GM21381 (cell line): ENCODE data around the gene JPT2.
"Not testable (repeated sequence)": the region's sequence is repeated elsewhere in the genome, so short reads cannot be mapped to it uniquely, and the experiment has no call there.

Experiments used
- ATAC-seq: cut with Tn5 transposase; IDR thresholded peaks from one replicate; pipeline ENCODE4 v1.9.1; 2021; ENCODE audit warnings: mild to moderate bottlenecking, moderate library complexity; ENCODE audit not compliant: unreplicated experiment

The JPT2 gene

DNA sequence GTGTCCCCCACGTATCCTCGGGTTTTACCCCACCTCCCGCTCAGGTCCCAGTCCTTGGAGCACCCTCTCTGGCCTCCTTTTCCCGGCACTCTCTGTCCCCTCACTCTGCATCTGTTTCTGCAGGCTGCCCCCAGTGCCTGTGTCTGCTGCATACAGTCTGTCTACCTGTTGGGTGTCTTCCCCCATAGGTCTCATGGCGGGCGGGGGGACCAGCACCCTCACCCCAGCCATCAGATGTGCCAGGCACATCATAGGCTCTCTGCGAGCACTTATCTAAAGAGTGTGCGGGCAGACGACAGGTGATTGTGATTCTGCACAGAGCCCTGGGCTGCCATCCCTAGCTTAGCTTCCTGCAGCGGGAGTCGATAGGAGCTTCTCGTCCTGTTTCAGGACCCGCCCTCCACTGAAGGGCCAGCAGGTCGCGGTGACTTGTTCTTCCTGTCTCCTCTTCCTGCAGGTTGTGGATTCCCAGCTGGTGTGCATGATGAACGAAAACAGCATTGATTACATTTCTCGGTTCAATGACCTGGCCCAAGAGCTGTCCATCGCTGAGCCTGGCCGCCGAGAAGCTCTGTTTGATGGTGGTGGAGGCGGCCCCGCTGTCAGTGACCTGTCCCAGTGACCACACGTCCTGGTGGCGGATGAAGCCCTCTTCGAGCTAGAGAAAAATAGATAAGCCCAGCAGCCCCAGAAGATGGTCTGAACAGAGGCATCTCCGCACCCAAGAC is 4.5 kb upstream of the JPT2 start:
- ATAC-seq = no peak

DNA sequence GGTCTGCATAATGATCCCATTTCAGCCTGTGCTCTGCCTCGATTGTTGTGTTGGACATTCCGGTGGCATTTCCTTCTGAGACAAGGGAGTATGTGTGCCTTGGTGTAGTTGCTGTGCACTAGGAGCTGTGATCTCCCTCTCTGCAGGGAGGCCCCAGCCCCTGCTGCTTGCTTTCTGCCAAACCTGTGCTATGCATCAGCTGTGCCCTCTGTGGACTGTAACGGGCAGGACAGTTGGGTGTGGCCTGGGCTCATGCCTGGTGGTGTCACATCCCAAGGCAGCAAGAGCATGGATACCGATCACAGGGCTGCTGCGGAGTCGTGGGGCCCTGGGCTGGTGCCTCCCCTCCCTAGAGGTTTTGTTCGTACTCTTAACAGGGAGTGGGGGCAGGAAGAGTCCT is 3.8 kb upstream of the JPT2 start:
- no peak for ATAC-seq

DNA sequence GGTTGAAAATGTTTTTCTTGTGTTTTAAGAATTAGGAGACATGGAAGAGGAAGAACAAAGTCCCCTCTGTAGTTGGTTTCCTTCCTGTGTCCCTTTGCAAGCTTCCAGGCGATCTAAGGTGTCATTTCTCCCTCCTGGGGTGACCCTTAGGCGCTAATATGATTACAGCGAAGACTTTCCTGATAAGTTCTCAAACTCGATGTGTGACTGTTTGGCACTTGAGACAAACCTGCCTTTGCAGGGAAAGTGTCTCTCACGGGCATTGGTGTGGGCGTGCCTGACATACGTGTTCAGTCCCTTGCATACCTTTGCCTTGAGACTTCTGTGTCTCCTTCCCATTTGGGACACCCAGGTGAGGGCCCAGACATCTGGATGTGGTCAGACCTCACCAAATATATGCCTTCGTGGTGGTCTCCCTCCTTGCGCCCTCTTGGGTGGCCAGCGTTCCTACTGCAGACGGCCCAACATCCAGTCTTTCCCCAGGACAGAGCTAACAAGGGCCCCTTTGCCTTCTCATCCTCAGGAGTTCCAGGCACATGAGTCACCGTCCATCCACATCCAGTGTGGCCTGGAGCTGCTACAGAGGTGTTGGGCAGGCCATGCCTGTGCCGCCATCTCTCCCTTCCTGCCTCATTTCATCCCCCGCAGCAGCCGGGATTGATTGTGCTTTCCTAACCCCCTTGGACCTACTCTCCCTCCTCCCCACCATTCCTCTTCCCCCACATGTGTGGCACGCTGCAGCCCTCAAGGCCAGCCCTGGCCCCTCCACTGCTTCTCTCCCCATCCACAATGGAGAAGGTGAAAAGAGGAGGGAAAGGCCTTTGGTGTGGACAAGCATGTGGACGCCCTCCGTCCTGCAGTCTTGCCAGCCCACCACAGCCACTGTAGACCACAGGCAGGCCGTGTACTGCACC is 3.1 kb upstream of the JPT2 start:
- no peak for ATAC-seq

DNA sequence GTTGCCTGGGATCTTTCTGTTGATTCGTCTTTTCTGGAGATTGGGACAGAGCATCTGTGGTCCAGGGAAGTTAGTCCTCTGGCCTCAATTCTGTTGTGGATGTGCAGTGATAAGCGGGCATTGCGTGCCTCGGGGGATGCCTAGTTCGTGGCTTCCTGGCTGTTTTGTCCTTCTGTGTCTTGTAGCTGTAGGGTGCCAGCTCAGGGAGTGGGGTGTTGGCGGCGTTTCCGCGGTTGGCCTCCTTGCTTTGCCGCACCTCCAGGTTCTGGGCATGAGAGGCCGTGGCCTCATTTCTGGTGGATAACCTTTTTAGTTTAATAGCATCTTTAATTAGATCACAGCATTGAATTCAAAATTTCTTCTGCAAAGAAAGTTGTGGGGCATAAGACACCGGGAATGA is 1.4 kb upstream of the JPT2 start:
- ATAC-seq = no peak

DNA sequence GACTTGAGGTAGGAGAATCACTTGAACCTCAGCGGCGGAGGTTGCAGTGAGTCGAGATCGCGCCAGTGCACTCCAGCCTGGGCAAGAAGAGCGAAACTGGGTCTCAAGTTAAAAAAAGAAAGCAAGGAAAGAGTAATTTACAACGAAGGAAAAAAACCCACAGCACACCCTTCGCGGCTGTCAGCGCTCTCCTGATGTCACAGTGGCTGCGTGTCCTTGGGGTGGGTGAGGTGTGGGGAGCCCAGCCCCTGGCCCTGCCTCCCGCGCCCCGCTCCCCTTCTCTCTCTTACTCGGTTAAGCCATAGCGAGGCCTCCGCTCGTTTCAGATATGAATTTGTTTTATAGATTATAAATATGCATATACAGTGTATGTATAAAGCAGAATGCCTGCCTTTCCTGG is 740 bp upstream of the JPT2 start:
- ATAC-seq = no peak

DNA sequence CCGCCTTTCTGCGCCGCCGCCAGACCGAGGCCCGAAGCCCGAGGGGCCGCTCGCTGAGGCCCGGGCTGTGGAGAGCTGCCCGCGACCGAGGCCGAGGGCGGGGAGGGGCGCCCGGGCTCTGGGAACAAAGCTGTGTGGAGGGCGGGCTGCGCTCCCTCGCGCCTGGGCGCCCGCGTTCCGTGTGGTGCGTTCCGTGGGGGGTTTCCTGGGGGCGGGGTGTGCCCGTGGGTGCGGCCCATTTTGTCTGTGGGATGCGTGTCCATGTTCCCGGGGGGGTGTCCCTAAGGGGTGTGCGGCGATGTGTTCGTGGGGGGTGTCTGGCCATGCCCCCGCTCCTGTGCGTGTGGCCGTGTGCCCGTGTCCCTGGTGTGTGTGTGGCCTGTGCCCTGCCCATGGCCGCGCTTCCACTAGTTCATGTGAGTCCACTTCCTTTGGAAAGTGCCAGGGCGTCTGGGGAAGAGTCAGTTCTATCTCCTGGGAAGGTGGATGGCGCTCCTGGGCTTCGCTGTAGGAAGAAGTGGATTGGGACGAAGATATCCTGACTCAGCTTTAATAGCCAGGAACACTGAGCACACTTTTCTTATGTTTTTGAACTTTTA is 520 bp downstream of the JPT2 start:
- ATAC-seq = peak; percentile 23

DNA sequence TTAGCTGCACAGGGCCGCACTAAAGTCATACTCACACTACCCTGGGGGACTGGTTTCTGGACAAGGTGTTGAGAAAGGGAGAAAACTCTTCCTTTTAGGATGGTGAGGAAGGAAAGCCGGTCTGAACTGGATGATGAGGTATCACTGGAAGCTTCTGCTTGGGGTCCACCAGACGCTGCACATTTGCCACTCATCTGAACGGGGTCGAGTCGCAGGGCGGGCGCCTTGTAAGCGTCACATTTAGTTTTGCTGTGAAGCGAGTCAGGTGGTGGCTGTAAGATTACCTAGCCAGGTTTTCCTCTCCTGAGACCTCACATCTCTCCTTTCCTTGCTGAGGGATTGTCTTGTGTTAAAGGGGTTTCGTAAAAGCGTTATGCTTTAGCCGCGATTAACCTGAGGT is 2.3 kb downstream of the JPT2 start:
- no peak for ATAC-seq

DNA sequence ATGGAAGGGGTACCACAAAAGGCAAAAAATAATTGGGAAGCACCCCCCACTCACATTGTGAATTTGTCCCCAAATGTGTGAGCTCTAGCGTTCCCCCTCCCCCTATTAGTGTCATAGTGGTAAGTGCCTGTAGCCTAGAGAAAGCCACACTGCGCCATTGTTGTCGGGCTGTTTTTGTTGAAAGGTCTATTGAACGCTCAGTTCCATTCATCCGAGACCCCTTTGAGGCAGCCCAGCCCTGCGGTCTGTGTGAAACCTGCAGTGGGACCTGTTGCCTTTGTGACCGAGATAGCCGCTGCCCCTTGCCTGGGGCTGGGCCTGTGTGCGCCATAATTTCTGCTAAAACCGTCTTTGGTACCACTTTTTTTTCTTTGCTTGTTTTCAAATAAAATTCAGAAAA is 3.0 kb downstream of the JPT2 start:
- ATAC-seq = no peak

DNA sequence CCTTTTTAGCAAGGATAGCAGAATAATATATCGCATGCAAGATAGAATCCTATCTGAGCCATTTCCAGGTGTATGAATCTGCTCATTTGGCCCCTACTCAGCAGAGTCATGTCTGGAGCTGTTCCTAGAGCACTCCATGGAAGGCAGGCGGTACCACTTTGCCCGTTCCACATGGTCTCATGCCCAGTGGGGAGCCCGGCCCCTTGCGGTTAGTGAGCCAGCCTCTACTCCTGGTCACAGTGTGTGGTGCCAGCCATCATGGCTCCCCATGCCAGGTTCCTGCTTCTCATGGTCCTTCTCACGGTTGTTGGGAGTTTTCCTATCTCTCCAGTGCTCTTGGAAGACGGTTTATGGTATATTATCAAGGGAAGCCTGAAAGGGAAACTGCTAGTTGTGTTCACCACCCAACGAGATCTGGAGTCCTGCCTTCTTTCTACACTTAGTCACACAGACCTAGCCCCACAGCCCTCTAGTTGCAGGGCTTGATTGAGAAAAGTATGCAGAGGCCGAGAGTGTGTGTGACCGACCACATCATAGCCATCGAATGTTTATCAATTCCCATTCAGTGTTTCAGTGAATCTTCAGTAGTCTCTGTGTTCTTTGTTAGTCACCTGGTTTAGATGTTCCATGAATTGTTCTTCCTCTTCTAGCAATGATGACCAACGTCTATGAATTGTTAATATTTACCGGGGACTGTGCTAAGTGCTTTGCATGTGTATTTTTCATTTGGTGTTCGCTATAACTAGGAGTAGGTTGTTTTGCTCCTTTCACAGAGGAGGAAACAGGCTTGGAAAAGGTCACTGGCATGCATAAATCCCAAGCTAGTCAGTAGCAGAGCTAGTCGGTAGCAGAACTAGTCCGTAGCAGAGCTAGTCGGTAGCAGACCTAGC is 9.6 kb downstream of the JPT2 start:
- ATAC-seq = no peak

DNA sequence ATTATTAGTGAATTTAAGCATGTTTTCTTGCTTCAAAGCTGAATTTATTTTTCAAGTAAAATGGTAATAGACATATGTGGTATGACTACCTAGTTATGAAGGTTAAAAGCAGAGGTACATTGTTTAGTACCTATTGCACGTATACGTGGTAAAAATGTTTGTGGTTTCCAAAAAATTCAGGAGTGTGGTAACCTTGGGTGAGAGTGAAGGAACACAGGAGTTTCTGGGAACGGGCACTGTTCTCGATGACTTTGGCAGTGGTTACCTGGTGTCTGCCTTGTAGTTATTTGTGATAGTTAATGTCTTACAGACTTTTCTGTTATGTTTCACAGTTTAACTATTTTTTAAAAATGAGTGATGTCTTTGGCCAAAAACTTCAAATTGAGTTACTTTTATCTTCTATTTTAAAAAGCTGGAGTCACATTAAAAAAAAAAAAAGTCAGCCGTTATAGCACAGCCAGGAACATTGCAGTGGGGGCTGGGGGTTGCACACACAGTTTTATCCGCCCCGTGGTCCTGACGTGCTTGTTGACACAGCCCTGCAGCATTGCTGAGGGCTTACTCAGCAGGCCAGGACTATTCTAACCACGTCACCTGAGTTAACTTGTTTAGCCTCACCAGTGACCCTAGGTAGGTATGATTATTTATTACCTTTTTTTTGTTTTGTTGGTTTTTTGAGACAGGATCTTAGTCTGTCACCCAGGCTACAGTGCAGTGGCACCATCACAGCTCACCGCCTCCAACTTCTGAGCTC is 10.9 kb downstream of the JPT2 start:
- no peak for ATAC-seq

DNA sequence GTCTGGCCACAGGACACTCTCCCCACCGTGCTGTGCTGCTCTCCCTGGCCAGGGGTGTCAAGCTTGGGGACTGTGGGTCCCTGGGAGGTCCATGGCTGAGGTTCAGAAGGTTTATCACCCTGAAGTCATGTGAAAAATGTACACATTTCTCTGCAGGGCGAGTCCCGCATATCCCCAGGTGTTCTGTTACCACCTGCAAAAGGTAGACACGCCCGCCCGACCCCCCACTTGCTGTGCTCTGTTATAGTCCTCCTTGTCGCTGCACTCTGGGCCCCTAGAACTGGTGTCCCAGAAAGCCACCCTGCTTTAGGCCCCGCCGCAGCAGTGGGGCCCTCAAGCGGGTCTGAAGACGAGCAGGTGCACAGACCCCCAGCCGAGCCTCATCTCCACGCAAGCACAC is 11.8 kb downstream of the JPT2 start:
- ATAC-seq = no peak

DNA sequence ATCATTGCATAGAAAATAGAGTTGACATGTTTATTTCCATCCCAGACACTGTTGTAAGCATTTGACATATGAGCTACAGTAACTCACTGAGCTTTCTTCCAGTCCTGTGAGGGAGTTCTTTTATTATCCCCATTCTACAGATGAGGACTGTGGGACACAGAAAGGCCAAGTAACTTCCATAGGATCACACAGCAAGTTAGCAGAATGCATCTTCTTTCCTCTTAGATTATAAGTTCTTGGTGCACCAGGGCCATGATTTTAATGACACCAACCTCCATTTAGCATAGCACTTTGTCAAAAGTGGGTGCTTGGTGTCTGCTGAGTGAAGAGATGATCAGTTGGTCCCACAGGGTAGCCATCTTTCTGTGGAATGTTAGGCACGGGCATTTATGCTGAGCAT is 12.7 kb downstream of the JPT2 start:
- no peak for ATAC-seq

DNA sequence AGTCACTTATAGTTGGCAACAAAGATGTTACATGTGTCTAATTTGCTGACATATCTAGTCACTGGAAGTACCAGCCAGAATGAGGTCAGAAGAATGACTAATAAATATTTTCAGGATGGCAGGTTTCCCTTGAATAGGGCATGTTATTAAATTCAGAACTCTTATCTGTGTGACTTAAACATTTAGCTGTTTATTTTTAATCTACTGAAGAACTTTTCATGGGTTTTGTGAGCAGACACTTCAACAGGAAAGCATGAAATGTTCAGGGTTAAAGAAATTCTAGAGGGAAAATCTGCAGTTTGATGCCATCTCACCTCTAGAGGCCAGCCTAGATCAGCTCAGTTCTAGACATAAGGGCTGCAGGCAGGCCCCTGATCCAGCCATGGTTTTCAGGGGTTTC is 13.2 kb downstream of the JPT2 start:
- no peak for ATAC-seq

DNA sequence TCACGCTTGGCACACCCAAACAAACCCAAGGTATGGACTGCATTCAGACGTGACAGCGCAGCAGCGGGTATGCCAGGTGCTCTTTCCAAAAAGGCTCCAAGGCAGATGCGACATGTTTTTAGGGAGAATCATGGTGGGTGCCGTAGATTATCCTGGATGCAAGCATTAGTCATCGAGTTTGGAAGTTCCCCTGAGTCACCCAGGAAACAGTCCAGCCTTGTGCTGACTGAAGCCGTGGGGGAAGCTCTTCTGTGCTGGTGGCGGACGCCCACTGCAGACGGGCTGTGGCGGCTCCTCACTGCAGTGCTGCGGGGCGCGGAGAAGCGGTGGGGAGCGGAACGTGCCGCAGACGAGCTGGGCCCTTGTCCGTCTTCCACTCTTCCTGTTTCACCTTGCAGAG is 13.9 kb downstream of the JPT2 start:
- ATAC-seq = no peak

DNA sequence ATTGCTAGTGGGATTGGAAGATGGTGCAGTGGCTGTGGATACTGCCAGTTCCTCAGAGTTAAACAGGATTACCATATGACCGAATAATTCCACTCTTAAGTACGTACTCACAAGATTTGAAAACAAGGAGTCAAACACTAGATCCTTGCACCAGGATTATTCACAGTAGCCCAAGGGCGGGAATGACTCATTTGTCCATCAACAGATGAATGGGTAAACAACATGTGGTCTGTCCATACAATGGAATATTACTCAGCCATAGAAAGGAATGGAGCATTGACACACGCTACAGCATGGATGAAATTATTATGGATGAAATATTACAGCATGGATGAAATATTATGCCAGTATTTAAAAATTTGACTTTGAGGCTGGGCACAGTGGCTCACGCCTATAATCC is 18.8 kb downstream of the JPT2 start:
- no peak for ATAC-seq

DNA sequence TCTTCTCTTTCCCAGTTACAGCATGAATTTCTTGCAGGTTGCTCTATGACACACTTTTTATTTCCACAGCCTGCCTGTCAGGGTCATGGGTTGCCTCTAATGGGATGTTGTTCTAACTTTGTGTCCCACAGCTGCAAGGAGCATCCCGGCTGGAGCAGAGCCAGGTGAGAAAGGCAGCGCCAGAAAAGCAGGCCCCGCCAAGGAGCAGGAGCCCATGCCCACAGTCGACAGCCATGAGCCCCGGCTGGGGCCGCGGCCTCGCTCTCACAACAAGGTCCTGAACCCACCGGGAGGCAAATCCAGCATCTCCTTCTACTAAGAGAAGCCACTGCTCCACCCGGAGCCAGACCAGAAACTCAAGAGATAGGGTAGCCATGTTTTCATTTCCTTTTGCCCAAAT is 20.6 kb downstream of the JPT2 start:
- ATAC-seq = no peak

DNA sequence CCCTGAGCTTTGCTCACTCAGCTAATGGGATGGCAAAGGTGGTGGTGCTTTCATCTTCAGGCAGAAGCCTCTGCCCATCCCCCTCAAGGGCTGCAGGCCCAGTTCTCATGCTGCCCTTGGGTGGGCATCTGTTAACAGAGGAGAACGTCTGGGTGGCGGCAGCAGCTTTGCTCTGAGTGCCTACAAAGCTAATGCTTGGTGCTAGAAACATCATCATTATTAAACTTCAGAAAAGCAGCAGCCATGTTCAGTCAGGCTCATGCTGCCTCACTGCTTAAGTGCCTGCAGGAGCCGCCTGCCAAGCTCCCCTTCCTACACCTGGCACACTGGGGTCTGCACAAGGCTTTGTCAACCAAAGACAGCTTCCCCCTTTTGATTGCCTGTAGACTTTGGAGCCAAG is 22.2 kb downstream of the JPT2 start:
- no peak for ATAC-seq

DNA sequence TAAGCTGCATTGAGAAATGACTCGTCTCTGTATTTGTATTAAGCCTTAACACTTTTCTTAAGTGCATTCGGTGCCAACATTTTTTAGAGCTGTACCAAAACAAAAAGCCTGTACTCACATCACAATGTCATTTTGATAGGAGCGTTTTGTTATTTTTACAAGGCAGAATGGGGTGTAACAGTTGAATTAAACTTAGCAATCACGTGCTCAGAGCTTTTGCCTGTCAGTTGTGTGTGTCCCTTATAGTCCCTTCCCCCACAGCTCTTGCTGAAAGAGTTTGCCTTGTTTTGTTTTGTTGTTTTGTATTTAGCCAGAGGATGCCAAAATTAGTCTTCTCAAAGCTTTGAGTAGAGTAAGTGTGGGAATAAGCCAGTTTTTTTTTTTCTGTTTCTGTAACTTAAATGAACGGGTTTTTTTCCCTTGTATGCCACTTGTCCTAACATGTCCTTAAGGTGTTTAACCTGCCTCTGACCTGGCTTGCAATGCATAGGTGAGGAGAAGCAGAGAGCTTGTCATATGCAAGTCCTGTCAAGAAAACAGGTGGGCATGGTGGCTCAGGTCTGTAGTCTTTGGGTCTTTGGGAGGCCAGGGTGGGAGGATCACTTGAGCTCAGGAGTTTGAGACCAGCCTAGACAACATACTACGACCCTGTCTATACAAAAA is 23.3 kb downstream of the JPT2 start:
- ATAC-seq = no peak

DNA sequence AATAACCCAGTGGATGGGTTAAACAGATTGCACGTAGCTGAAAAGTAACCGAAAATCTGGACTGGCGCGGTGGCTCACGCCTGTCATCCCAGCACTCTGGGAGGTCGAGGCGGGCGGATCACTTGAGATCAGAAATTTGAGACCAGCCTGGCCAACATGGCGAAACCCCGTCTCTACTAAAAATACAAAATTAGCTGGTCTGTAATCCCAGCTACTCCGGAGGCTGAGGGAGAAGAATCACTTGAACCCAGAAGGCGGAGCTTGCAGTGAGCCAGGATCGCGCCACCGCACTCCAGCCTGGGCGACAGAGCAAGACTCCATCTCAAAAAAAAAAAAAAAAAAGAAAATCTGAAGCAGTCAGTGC is 27.2 kb downstream of the JPT2 start:
- not testable (repeated sequence) for ATAC-seq
